PC-3 (cell line): ENCODE results near the gene TTC34. TPM values are rescaled to one million over a fixed set of nuclear protein-coding genes. Genes with fewer than 3 reads are reported as not detected.

Experiments used
- ATAC-seq: fragments of 200-7000 bp; cut with Tn5 transposase; 2 replicates; pipeline ENCODE4 v1.9.1; 2020; ENCODE audit warnings: mild to moderate bottlenecking, moderate library complexity
- BruUV-seq: library from RNA; stranded (reverse); fragments of 400-500 nt; replicated peaks from 2 replicates; lab custom pipeline; 2021; lab: Mats Ljungman, UMichigan
- CTCF ChIA-PET: fragments of 300-600 bp; sonication (Branson Sonifier 250); formaldehyde crosslinking; loops from one replicate; lab custom pipeline; 2022; ENCODE audit warnings: antibody characterized with exemption; lab: Charles Lee
- POLR2A ChIA-PET: fragments of 300-600 bp; sonication (Branson Sonifier 250); formaldehyde crosslinking; loops from one replicate; lab custom pipeline; 2022; ENCODE audit warnings: antibody characterized with exemption; ENCODE audit not compliant: unreplicated experiment; lab: Charles Lee
- DNase-seq: peaks from one replicate; pipeline ENCODE4 v3.0.0-alpha.2; 2015
- H2AFZ ChIP-seq: fragments of 300-600 bp; sonication (generic); 2 replicates; pipeline ENCODE4 v1.6.0; 2016; ENCODE audit warnings: antibody characterized with exemption, low read length
- H3F3A ChIP-seq: fragments of 300-600 bp; sonication (generic); one replicate; pipeline ENCODE4 v1.6.0; 2017; ENCODE audit warnings: antibody characterized with exemption, low read length, control low read depth, mild to moderate bottlenecking; ENCODE audit not compliant: unreplicated experiment
- H3K27ac ChIP-seq: fragments of 300-600 bp; sonication (generic); 2 replicates; pipeline ENCODE4 v1.5.1; 2016; ENCODE audit warnings: mild to moderate bottlenecking, low read length
- H3K27me3 ChIP-seq: fragments of 300-600 bp; sonication (generic); 2 replicates; pipeline ENCODE4 v1.6.1; 2016; ENCODE audit warnings: low read length, mixed read lengths
- H3K36me3 ChIP-seq: fragments of 300-600 bp; sonication (generic); 2 replicates; pipeline ENCODE4 v1.6.1; 2016; ENCODE audit warnings: low read depth, mixed run types, low read length, mixed read lengths
- H3K4me1 ChIP-seq: fragments of 300-600 bp; sonication (generic); 2 replicates; pipeline ENCODE4 v1.5.1; 2016; ENCODE audit warnings: low read length; ENCODE audit not compliant: insufficient read depth
- H3K4me2 ChIP-seq: fragments of 300-600 bp; sonication (generic); 2 replicates; pipeline ENCODE4 v1.6.0; 2016; ENCODE audit warnings: low read length
- H3K4me3 ChIP-seq: fragments of 300-600 bp; sonication (generic); 2 replicates; pipeline ENCODE4 v1.5.1; 2016; ENCODE audit warnings: mild to moderate bottlenecking, low read length, mixed read lengths
- H3K79me2 ChIP-seq: fragments of 300-600 bp; sonication (generic); 2 replicates; pipeline ENCODE4 v1.6.1; 2017; ENCODE audit warnings: low read length, mixed read lengths
- H3K9ac ChIP-seq: fragments of 300-600 bp; sonication (generic); 2 replicates; pipeline ENCODE4 v1.6.0; 2016; ENCODE audit warnings: mild to moderate bottlenecking, low read length
- H3K9me2 ChIP-seq: fragments of 300-600 bp; sonication (generic); replicated peaks from 2 replicates; pipeline ENCODE4 v1.6.1; 2016; ENCODE audit warnings: mixed run types, low read length, mixed read lengths
- H3K9me3 ChIP-seq: fragments of 300-600 bp; sonication (generic); 2 replicates; pipeline ENCODE4 v1.6.1; 2016; ENCODE audit warnings: low read length, mixed read lengths
- H4K20me1 ChIP-seq: fragments of 300-600 bp; sonication (generic); 2 replicates; pipeline ENCODE4 v1.6.1; 2016; ENCODE audit warnings: low read length, mixed read lengths
- EZH2 ChIP-seq: fragments of 300-600 bp; sonication (generic); IDR thresholded peaks from one replicate; pipeline ENCODE4 v1.6.1; 2017; ENCODE audit warnings: antibody characterized with exemption, mild to moderate bottlenecking, low read length; ENCODE audit not compliant: unreplicated experiment
- EZH2phosphoT487 ChIP-seq: fragments of 300-600 bp; sonication (generic); IDR thresholded peaks from 2 replicates; pipeline ENCODE4 v1.6.1; 2018; ENCODE audit warnings: mild to moderate bottlenecking, antibody characterized with exemption, low read length, borderline replicate concordance
- intact Hi-C: fragments of 100-400 bp; cut with micrococcal nuclease; formaldehyde crosslinking; loops from 2 replicates; pipeline ENCODE4 v1.9.0; 2023
- total RNA-seq: library from RNA; depleted of rRNA; stranded (reverse); fragments of >200 nt; gene quantifications from 2 replicates; pipeline ENCODE4 v1.2.3, GENCODE V29; 2014
- TF ChIP-seq, protein P1 (sequence below): fragments of 300-600 bp; sonication (generic); conservative IDR thresholded peaks from 2 replicates; pipeline ENCODE4 v1.5.1; 2017; ENCODE audit warnings: antibody characterized with exemption, low read depth, mild to moderate bottlenecking, low read length

Gene TTC34
- total RNA-seq, 1 experiment from 2014 or later, result 0.11 TPM

DNA sequence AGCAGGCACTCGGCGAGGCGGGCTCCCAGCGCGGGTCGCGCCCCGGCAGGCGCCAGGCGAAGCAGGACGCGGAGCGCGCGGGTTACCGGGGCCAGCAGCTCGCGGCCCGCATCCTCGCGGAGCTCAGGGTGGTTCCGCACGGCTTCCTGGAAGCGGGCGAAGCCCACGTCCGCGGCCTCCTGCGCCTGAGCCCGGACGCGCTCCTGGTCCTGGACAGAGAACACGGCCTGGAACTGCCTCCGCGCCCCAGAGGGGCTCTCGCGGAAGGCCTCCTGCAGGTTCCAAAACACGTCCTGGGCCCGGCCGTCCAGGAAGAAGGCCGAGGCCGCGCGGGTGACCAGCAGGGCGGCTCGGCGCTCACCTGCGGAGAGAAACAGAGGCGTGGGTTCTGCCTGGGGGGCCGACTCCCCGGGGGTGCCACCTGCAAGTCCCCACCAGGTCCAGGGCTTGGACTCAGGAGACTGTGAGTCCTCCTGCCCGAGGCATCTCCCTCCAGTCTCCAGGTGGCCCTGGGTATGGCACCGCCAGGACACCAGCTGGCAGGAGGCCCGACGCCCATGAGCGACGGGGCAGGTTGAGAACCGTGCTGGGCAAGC, 11.4 kb downstream of the TTC34 start:
- Histone ChIP-seq H3K27ac (no peak overlapping the region), H4K20me1 (no peaks in the 10 kb centered on the region), H3K36me3 (no peaks in the 10 kb centered on the region), H3K4me1 (no peaks in the 10 kb centered on the region), H3K27me3 (peaks cover 27% of the 10 kb centered on the region; the same call in 1 of the 2 replicates), H3K4me3 (no peak overlapping the region), H3F3A (no peaks in the 10 kb centered on the region), H3K79me2 (no peaks in the 10 kb centered on the region), H3K9me3 (peaks cover 8% of the 10 kb centered on the region), H3K9me2 (no peaks in the 10 kb centered on the region), H3K9ac (no peak overlapping the region), H3K4me2 (no peak overlapping the region), H2AFZ (no peak overlapping the region)
- intact Hi-C loops, result no loop called here
- no peak for TF ChIP-seq EZH2
- TF ChIP-seq EZH2phosphoT487, result no peak
- TF ChIP-seq, protein P1, sequence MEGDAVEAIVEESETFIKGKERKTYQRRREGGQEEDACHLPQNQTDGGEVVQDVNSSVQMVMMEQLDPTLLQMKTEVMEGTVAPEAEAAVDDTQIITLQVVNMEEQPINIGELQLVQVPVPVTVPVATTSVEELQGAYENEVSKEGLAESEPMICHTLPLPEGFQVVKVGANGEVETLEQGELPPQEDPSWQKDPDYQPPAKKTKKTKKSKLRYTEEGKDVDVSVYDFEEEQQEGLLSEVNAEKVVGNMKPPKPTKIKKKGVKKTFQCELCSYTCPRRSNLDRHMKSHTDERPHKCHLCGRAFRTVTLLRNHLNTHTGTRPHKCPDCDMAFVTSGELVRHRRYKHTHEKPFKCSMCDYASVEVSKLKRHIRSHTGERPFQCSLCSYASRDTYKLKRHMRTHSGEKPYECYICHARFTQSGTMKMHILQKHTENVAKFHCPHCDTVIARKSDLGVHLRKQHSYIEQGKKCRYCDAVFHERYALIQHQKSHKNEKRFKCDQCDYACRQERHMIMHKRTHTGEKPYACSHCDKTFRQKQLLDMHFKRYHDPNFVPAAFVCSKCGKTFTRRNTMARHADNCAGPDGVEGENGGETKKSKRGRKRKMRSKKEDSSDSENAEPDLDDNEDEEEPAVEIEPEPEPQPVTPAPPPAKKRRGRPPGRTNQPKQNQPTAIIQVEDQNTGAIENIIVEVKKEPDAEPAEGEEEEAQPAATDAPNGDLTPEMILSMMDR, result no peak
- ChIA-PET POLR2A (no interaction called here), CTCF (no interaction called here)
- no peak for DNase-seq
- no peak for ATAC-seq
- no TSS peak for BruUV-seq

DNA sequence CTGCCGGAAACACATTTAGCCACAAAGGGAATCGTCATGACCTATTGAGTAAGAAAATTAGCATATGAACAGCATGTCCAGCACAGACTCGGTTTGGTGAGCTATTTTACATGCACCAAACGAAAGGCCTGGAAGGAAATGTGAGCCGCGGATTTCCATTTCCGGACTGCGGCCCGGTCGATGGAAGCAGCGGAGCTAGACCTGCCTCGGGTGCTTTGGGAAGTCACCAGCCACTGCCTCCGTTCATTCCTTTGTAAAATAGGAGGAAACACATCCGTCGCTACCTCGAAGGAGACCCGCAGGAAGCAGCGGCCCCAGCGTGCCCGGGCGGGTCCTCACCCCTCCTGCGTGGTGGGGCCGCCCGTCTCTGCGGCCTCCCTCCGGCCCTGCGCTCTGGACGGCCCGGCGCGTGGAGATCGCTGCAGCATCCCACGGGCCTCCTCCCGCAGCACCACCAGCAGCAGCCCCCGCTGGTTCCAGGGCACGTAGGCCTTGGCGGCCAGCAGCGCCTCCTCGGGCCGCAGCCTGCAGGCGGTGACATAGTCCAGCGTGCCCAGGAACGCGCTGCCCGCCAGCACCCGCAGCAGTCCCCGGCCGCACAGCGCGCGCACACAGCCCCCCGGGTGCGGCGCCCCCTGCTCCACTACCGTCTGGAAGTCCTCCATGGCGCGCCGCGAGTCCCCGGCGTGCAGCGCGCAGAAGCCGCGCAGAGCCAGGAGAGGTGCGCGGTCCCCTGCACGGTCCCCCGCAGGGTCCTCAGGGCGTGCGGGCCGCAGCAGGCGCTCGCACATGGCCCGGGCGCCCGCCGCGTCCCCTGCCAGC, 12.1 kb downstream of the TTC34 start:
- Histone ChIP-seq H3K36me3 (no peaks in the 10 kb centered on the region), H3K9me2 (no peaks in the 10 kb centered on the region), H3K4me1 (no peaks in the 10 kb centered on the region), H3K27me3 (peaks cover 30% of the 10 kb centered on the region; the same call in 1 of the 2 replicates), H3F3A (no peaks in the 10 kb centered on the region), H3K9me3 (peaks cover 6% of the 10 kb centered on the region), H3K4me3 (no peak overlapping the region), H3K4me2 (no peak overlapping the region), H3K79me2 (no peaks in the 10 kb centered on the region), H3K9ac (no peak overlapping the region), H4K20me1 (no peaks in the 10 kb centered on the region), H3K27ac (no peak overlapping the region), H2AFZ (no peak overlapping the region)
- POLR2A ChIA-PET, result no interaction called here
- no TSS peak for BruUV-seq
- CTCF ChIA-PET, result no interaction called here
- intact Hi-C loops, result no loop called here
- TF ChIP-seq, protein P1, result no peak
- TF ChIP-seq EZH2phosphoT487 (no peak), EZH2 (no peak)
- ATAC-seq (no peak), DNase-seq (no peak)
